ENCODE results near the gene LAMTOR2.

The LAMTOR2 gene

GRCh38 chr1:156076609-156077429, 22.2 kb downstream of the LAMTOR2 start:
- DNase-seq (ENCODE audit: extremely low spot score) = no peak
- TF ChIP-seq SUZ12 (IDR thresholded peaks at IDR 0.05) (no peak), PKNOX1 (IDR thresholded peaks at IDR 0.05) (no peak)
- CTCF ChIA-PET = no interaction called here
- POLR2A ChIA-PET = interaction anchor here (1.2 kb wide), 1 partner anchor 142 kb away, joined by 4 read pairs; the partner anchor contains the start of gene KHDC4

- POLR2A ChIA-PET = no interaction called here
- TF ChIP-seq HDGF (IDR thresholded peaks at IDR 0.05; ENCODE audit: borderline replicate concordance) (no peak), BHLHE40 (IDR thresholded peaks at IDR 0.05; ENCODE audit: borderline replicate concordance) (no peak), SUZ12 (IDR thresholded peaks at IDR 0.05) (no peak), NFRKB (IDR thresholded peaks at IDR 0.05) (no peak), ZNF384 (IDR thresholded peaks at IDR 0.05) (no peak), FOXK2 (IDR thresholded peaks at IDR 0.05) (no peak), TARDBP (IDR thresholded peaks at IDR 0.05) (no peak), PKNOX1 (IDR thresholded peaks at IDR 0.05) (no peak), CTBP1 (IDR thresholded peaks at IDR 0.05; ENCODE audit: borderline replicate concordance) (no peak)
- CTCF ChIA-PET = no interaction called here
- DNase-seq (ENCODE audit: extremely low spot score) = no peak
Observed at GRCh38 chr1:156077430-156077760, 22.8 kb downstream of the LAMTOR2 start.

GRCh38 chr1:156078728-156079127, 24.1 kb downstream of the LAMTOR2 start:
- no peak for DNase-seq (ENCODE audit: extremely low spot score)
- CTCF ChIA-PET = interaction anchor here (0.6 to 1.5 kb wide), 3 partner anchors 11 to 89 kb away, joined by 3 to 5 read pairs (median 3); no protein-coding TSS in a partner anchor
- TF ChIP-seq FOXM1 (IDR thresholded peaks at IDR 0.05; ENCODE audit: borderline replicate concordance) = no peak
- TF ChIP-seq LEF1 (IDR thresholded peaks at IDR 0.05; ENCODE audit: borderline replicate concordance) = no peak
- TF ChIP-seq SP1 (IDR thresholded peaks at IDR 0.05) = no peak
- POLR2A ChIA-PET = interaction anchor here (1.2 kb wide), 1 partner anchor 163 kb away, joined by 3 read pairs; no protein-coding TSS in a partner anchor

GRCh38 chr1:156079762-156080161, 25.2 kb downstream of the LAMTOR2 start:
- ChIA-PET CTCF (interaction anchor here (0.7 to 1.2 kb wide), 3 partner anchors 13 to 87 kb away, joined by 3 to 4 read pairs (median 3); no protein-coding TSS in a partner anchor), POLR2A (no interaction called here)
- no peak for DNase-seq (ENCODE audit: extremely low spot score)
- TF ChIP-seq FOXK2 (IDR thresholded peaks at IDR 0.05) (no peak), PKNOX1 (IDR thresholded peaks at IDR 0.05) (no peak), SP1 (IDR thresholded peaks at IDR 0.05) (no peak), BHLHE40 (IDR thresholded peaks at IDR 0.05; ENCODE audit: borderline replicate concordance) (no peak), ARNT (IDR thresholded peaks at IDR 0.05) (no peak), LEF1 (IDR thresholded peaks at IDR 0.05; ENCODE audit: borderline replicate concordance) (no peak), HDGF (IDR thresholded peaks at IDR 0.05; ENCODE audit: borderline replicate concordance) (no peak), FOXA1 (IDR thresholded peaks at IDR 0.05) (no peak), ELF4 (IDR thresholded peaks at IDR 0.05) (no peak), CTBP1 (IDR thresholded peaks at IDR 0.05; ENCODE audit: borderline replicate concordance) (no peak)

GRCh38 chr1:156080241-156080862, 25.8 kb downstream of the LAMTOR2 start:
- TF ChIP-seq FOXA1 (IDR thresholded peaks at IDR 0.05) (no peak), TARDBP (IDR thresholded peaks at IDR 0.05) (no peak), L3MBTL2 (conservative IDR thresholded peaks at IDR 0.05) (no peak), LEF1 (IDR thresholded peaks at IDR 0.05; ENCODE audit: borderline replicate concordance) (no peak), HDGF (IDR thresholded peaks at IDR 0.05; ENCODE audit: borderline replicate concordance) (no peak), PKNOX1 (IDR thresholded peaks at IDR 0.05) (no peak), FOXM1 (IDR thresholded peaks at IDR 0.05; ENCODE audit: borderline replicate concordance) (no peak), FOXK2 (IDR thresholded peaks at IDR 0.05) (no peak), NFRKB (IDR thresholded peaks at IDR 0.05) (no peak), SUZ12 (IDR thresholded peaks at IDR 0.05) (no peak), ZNF384 (IDR thresholded peaks at IDR 0.05) (no peak), ELF4 (IDR thresholded peaks at IDR 0.05) (no peak), SP1 (IDR thresholded peaks at IDR 0.05) (no peak), CTBP1 (IDR thresholded peaks at IDR 0.05; ENCODE audit: borderline replicate concordance) (no peak), ARNT (IDR thresholded peaks at IDR 0.05) (no peak), BHLHE40 (IDR thresholded peaks at IDR 0.05; ENCODE audit: borderline replicate concordance) (no peak)
- ChIA-PET POLR2A (no interaction called here), CTCF (interaction anchor here (1.1 to 1.2 kb wide), 2 partner anchors 14 to 49 kb away, joined by 3 to 4 read pairs; no protein-coding TSS in a partner anchor)
- DNase-seq (ENCODE audit: extremely low spot score) = no peak

GRCh38 chr1:156080863-156081179, 26.2 kb downstream of the LAMTOR2 start:
- CTCF ChIA-PET = interaction anchor here (1.1 to 1.2 kb wide), 2 partner anchors 14 to 49 kb away, joined by 3 to 4 read pairs; no protein-coding TSS in a partner anchor
- TF ChIP-seq PKNOX1 (IDR thresholded peaks at IDR 0.05) = no peak
- no peak for TF ChIP-seq NFRKB (IDR thresholded peaks at IDR 0.05)
- TF ChIP-seq L3MBTL2 (conservative IDR thresholded peaks at IDR 0.05) = no peak
- TF ChIP-seq TARDBP (IDR thresholded peaks at IDR 0.05) = no peak
- TF ChIP-seq ZNF384 (IDR thresholded peaks at IDR 0.05) = no peak
- TF ChIP-seq BHLHE40 (IDR thresholded peaks at IDR 0.05; ENCODE audit: borderline replicate concordance) = no peak
- TF ChIP-seq FOXA1 (IDR thresholded peaks at IDR 0.05) = no peak
- no peak for DNase-seq (ENCODE audit: extremely low spot score)
- POLR2A ChIA-PET = no interaction called here

All from HEK293T (cell line).